GM12878 (cell line): Measurements from ENCODE around the gene C1orf74. TPM values are rescaled to one million over a fixed set of nuclear protein-coding genes. Genes with fewer than 3 reads are reported as not detected.

Experiments used
- ATAC-seq: fragments of 200-7000 bp; cut with Tn5 transposase; 3 replicates; pipeline ENCODE4 v1.9.1; 2020; ENCODE audit warnings: mild to moderate bottlenecking, moderate library complexity
- BruUV-seq: library from RNA; stranded (reverse); fragments of 400-500 nt; replicated peaks from 2 replicates; lab custom pipeline; 2021; lab: Mats Ljungman, UMichigan
- CTCF ChIA-PET: fragments of 300-600 bp; sonication (Branson Sonifier 250); formaldehyde crosslinking; extraction: SDS; loops from one replicate; lab custom pipeline; 2021; ENCODE audit warnings: inconsistent platforms; lab: Yijun Ruan, JAX
- POLR2A ChIA-PET: fragments of 350-600 bp; formaldehyde crosslinking; extraction: SDS; loops from one replicate; lab custom pipeline; 2021; ENCODE audit warnings: inconsistent platforms; lab: Charles Lee
- RAD21 ChIA-PET: fragments of 300-600 bp; sonication (Branson Sonifier 250); formaldehyde crosslinking; loops from one replicate; lab custom pipeline; 2023; ENCODE audit warnings: antibody characterized with exemption; ENCODE audit not compliant: unreplicated experiment; lab: Charles Lee
- SMC1A ChIA-PET: fragments of 300-600 bp; sonication (Branson Sonifier 250); formaldehyde crosslinking; loops from one replicate; lab custom pipeline; 2023; ENCODE audit not compliant: unreplicated experiment, uncharacterized antibody; lab: Charles Lee
- DNase-seq: peaks from one replicate; pipeline ENCODE4 v3.0.0-alpha.2; 2011; ENCODE audit warnings: low read depth, low spot score
- FAIRE-seq: peaks from 3 replicates; lab custom pipeline; 2011; peaks lifted over from hg19 to GRCh38; lab: Jason Lieb, UNC
- H2AFZ ChIP-seq: 2 replicates; pipeline ENCODE4 v1.6.0; 2011; ENCODE audit warnings: low read depth, low read length, control low read depth; ENCODE audit not compliant: control insufficient read depth
- H3K27ac ChIP-seq: 2 replicates; pipeline ENCODE4 v1.5.1; 2011; ENCODE audit warnings: control low read depth; ENCODE audit not compliant: control insufficient read depth, insufficient read depth
- H3K27me3 ChIP-seq, 2 experiments: replicated peaks in 1 of 2; 2 replicates each; pipeline versions ENCODE4 v1.6.0 to v1.6.1; 2011; ENCODE audit warnings: low read length in 1 of 2; ENCODE audit not compliant: control insufficient read depth in 2 of 2, insufficient read depth in 2 of 2
- H3K36me3 ChIP-seq, 2 experiments: 2 replicates each; pipeline ENCODE4 v1.5.1; 2011; ENCODE audit warnings: low read length in 1 of 2; ENCODE audit not compliant: control insufficient read depth in 2 of 2, insufficient read depth in 2 of 2
- H3K4me1 ChIP-seq: 2 replicates; pipeline ENCODE4 v1.6.1; 2011; ENCODE audit warnings: mild to moderate bottlenecking, low read length, moderate library complexity, mixed read lengths; ENCODE audit not compliant: control insufficient read depth, insufficient read depth
- H3K4me2 ChIP-seq: 2 replicates; pipeline ENCODE4 v1.6.0; 2011; ENCODE audit warnings: control low read depth; ENCODE audit not compliant: control insufficient read depth, insufficient read depth
- H3K4me3 ChIP-seq: fragments of 200-600 bp; sonication (generic); 2 replicates; pipeline ENCODE4 v1.5.1; 2016
- H3K79me2 ChIP-seq: 2 replicates; pipeline ENCODE4 v1.6.0; 2011; ENCODE audit warnings: low read length; ENCODE audit not compliant: control insufficient read depth, insufficient read depth
- H3K9ac ChIP-seq: 2 replicates; pipeline ENCODE4 v1.8.0; 2011; ENCODE audit warnings: low read length, control low read depth, mixed read lengths; ENCODE audit not compliant: control insufficient read depth, insufficient read depth
- H3K9me3 ChIP-seq: replicated peaks from 3 replicates; pipeline ENCODE4 v1.5.1; 2011; ENCODE audit warnings: mild to moderate bottlenecking, low read length; ENCODE audit not compliant: control insufficient read depth, insufficient read depth
- H4K20me1 ChIP-seq: 2 replicates; pipeline ENCODE4 v1.6.0; 2011; ENCODE audit not compliant: control insufficient read depth, insufficient read depth
- EP300 ChIP-seq, 2 experiments: fragments of 150-350 bp in 1 of 2; IDR thresholded peaks; 2 replicates each; pipeline ENCODE4 v1.6.1; 2011 to 2012; ENCODE audit warnings: low read depth in 2 of 2, low read length in 2 of 2, borderline replicate concordance in 1 of 2, improper control_type of control experiment in 1 of 2, inconsistent platforms in 1 of 2; ENCODE audit not compliant: control insufficient read depth in 1 of 2
- HDGF ChIP-seq: fragments of 450-650 bp; IDR thresholded peaks from 2 replicates; pipeline ENCODE4 v1.6.1; 2016; ENCODE audit warnings: antibody characterized with exemption
- IKZF1 ChIP-seq: fragments of 450-650 bp; conservative IDR thresholded peaks from 2 replicates; pipeline ENCODE4 v1.6.1; 2017; ENCODE audit warnings: antibody characterized with exemption, mild to moderate bottlenecking
- JUNB ChIP-seq: IDR thresholded peaks from 2 replicates; pipeline ENCODE4 v1.6.1; 2016; ENCODE audit warnings: antibody characterized with exemption, mild to moderate bottlenecking
- SUZ12 ChIP-seq: fragments of 200-600 bp; sonication (generic); IDR thresholded peaks from one replicate; pipeline ENCODE4 v1.6.1; 2018; ENCODE audit warnings: antibody characterized with exemption, mild to moderate bottlenecking; ENCODE audit not compliant: unreplicated experiment
- WGBS: methylation state at CpG from one replicate; pipeline ENCODE4 v1.1.6; 2016; ENCODE audit warnings: low lambda C conversion rate; ENCODE audit not compliant: insufficient replicate concordance, insufficient coverage; ENCODE audit errors: missing lambda C conversion rate; 5-methylcytosine and 5-hydroxymethylcytosine counted together
- in situ Hi-C: fragments of 300-500 bp; cut with MboI; formaldehyde crosslinking; loops from 9 replicates; pipeline ENCODE4 v1.14.3; 2018; ENCODE audit warnings: mixed read lengths
- intact Hi-C: fragments of 100-400 bp; cut with micrococcal nuclease; formaldehyde crosslinking; loops from one replicate; pipeline ENCODE4 v1.14.2; 2022; ENCODE audit not compliant: unreplicated experiment
- polyA plus RNA-seq, 11 experiments: library from polyadenylated mRNA; depleted of rRNA in 4 of 11; unstranded in 6 of 11; stranded (reverse) in 5 of 11; fragments of >200 nt; fragmentation: Nextera tagmentation in 4 of 11; fragmentation: Illumina TruSeq in 1 of 11; extraction: Ambion mirVana in 4 of 11; extraction: Trizol in 1 of 11; gene quantifications; 1 replicate in 1 of 11; 2 replicates in 10 of 11; pipeline versions ENCODE4 v1.2.1 to v1.2.3, GENCODE V29; 2011 to 2016; ENCODE audit warnings: inconsistent platforms in 2 of 11, missing spikeins in 2 of 11, low read depth in 1 of 11
- total RNA-seq, 4 experiments: library from RNA; depleted of rRNA in 3 of 4; stranded (reverse); fragments of >200 nt in 3 of 4; fragmentation: Illumina TruSeq in 1 of 4; extraction: Trizol in 1 of 4; gene quantifications; 2 replicates each; pipeline versions ENCODE4 v1.2.1 to v1.2.3, GENCODE V29; 2013 to 2021
- TF ChIP-seq, protein P1 (sequence below): IDR thresholded peaks from 2 replicates; pipeline ENCODE4 v1.6.1; 2011; ENCODE audit warnings: borderline replicate concordance, low read depth, mild to moderate bottlenecking, moderate library complexity, low read length; ENCODE audit not compliant: insufficient read depth, poor library complexity, severe bottlenecking
- TF ChIP-seq, protein P2 (sequence below): IDR thresholded peaks from 2 replicates; pipeline ENCODE4 v1.6.1; 2011; ENCODE audit warnings: mild to moderate bottlenecking, low read depth, low read length, moderate library complexity; ENCODE audit not compliant: insufficient replicate concordance
- TF ChIP-seq, protein P3 (sequence below): fragments of 450-650 bp; IDR thresholded peaks from 2 replicates; pipeline ENCODE4 v1.6.1; 2017; ENCODE audit warnings: mild to moderate bottlenecking
- TF ChIP-seq, protein P4 (sequence below): fragments of 450-650 bp; IDR thresholded peaks from 2 replicates; pipeline ENCODE4 v1.6.1; 2017; ENCODE audit warnings: mild to moderate bottlenecking, low read depth, inconsistent platforms; ENCODE audit not compliant: poor library complexity, severe bottlenecking
- TF ChIP-seq, protein P5 (sequence below): IDR thresholded peaks from 2 replicates; pipeline ENCODE4 v1.6.1; 2012; ENCODE audit warnings: low read depth, low read length, improper control_type of control experiment

The C1orf74 gene
- total and polyA plus RNA-seq, 10 of the 15 experiments (the other 5 are each of a cell fraction or from before 2014, with no cell fraction given), result 3.1 to 5.5 (median 3.6) TPM

DNA sequence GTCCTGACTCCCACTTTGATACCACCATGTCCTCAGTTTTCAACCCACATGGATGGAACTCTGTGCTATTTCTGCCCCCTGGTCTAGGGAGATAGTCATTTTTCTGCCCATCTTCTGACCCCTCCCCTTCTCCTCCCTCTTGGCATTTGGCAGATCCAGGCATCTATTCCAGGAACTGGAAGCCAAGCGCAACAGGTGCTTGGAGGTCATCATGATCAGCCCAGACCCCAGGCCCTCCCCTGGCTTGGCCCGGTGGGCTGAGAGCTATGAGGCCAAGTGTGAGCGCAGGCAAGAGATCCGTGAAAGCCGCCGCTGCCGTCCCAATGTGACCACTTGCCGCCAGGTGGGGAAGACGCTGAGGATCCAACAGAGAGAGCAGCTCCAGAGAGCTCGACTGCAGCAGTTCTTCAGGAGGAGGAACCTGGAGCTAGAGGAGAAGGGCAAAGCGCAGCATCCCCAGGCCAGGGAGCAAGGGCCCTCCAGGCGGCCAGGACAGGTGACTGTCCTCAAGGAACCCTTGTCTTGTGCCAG lies 24.5 kb downstream of the C1orf74 start (continued):
- TF ChIP-seq HDGF (no peak), JUNB (no peak), SUZ12 (no peak), EP300 (IDR thresholded peaks at IDR 0.05; ENCODE audit: borderline replicate concordance in 1 of 2, control insufficient read depth in 1 of 2, low read depth in 2 of 2, low read length in 2 of 2) (no peak)
- TF ChIP-seq, protein P1, sequence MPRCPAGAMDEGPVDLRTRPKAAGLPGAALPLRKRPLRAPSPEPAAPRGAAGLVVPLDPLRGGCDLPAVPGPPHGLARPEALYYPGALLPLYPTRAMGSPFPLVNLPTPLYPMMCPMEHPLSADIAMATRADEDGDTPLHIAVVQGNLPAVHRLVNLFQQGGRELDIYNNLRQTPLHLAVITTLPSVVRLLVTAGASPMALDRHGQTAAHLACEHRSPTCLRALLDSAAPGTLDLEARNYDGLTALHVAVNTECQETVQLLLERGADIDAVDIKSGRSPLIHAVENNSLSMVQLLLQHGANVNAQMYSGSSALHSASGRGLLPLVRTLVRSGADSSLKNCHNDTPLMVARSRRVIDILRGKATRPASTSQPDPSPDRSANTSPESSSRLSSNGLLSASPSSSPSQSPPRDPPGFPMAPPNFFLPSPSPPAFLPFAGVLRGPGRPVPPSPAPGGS, result no peak
- TF ChIP-seq, protein P2, sequence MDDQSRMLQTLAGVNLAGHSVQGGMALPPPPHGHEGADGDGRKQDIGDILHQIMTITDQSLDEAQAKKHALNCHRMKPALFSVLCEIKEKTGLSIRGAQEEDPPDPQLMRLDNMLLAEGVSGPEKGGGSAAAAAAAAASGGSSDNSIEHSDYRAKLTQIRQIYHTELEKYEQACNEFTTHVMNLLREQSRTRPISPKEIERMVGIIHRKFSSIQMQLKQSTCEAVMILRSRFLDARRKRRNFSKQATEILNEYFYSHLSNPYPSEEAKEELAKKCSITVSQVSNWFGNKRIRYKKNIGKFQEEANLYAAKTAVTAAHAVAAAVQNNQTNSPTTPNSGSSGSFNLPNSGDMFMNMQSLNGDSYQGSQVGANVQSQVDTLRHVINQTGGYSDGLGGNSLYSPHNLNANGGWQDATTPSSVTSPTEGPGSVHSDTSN, result no peak

DNA sequence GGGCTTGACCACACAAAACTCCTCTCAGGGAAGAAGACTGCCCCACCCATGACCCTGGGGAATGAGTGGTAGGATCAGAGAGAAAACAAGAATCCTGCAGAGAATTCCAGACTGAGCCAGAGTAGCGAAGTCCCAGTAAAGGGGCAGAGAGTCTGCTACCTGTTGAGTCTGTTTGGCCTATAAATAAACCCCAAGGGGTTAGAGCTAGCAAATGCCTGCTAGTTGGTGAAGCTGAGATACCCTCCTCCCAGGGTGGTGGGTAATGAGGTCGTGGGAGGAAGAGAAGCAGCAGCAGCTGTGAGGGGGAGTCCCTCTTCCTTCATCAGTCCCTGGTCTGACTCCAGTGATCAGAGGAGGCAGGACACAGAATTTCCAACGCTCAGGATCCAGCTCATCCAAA lies 26.0 kb downstream of the C1orf74 start:
- no peak overlapping the region for H3K27ac ChIP-seq
- no peaks in the 10 kb centered on the region for H3K27me3 ChIP-seq
- ChIA-PET SMC1A (interaction anchor here (1.0 to 13.9 kb wide), 5 partner anchors 9 to 28 kb away, joined by 3 to 282 read pairs (median 13); partner anchors contain the start of gene C1orf74), CTCF (interaction anchor here (1.4 to 8.8 kb wide), 5 partner anchors 10 to 69 kb away, joined by 4 to 117 read pairs (median 13); partner anchors contain the start of gene UTP25), POLR2A (interaction anchor here (1.0 to 9.1 kb wide), 3 partner anchors 9 to 25 kb away, joined by 3 to 107 read pairs (median 4); no protein-coding TSS in a partner anchor), RAD21 (interaction anchor here (1.5 to 12.6 kb wide), 2 partner anchors 9 to 65 kb away, joined by 3 to 188 read pairs; no protein-coding TSS in a partner anchor)
- in situ Hi-C loops, result no loop called here
- H4K20me1 ChIP-seq, result no peaks in the 10 kb centered on the region
- H2AFZ ChIP-seq, result no peak overlapping the region
- H3K4me2 ChIP-seq, result peak overlapping the region; percentile 97
- H3K4me1 ChIP-seq, result peaks cover 33% of the 10 kb centered on the region
- no peak overlapping the region for H3K9ac ChIP-seq
- ATAC-seq (no peak), DNase-seq (no peak), FAIRE-seq (no peak)
- peak overlapping the region; percentile 73; the same call in 1 of the 2 replicates for H3K4me3 ChIP-seq
- TF ChIP-seq, protein P3, sequence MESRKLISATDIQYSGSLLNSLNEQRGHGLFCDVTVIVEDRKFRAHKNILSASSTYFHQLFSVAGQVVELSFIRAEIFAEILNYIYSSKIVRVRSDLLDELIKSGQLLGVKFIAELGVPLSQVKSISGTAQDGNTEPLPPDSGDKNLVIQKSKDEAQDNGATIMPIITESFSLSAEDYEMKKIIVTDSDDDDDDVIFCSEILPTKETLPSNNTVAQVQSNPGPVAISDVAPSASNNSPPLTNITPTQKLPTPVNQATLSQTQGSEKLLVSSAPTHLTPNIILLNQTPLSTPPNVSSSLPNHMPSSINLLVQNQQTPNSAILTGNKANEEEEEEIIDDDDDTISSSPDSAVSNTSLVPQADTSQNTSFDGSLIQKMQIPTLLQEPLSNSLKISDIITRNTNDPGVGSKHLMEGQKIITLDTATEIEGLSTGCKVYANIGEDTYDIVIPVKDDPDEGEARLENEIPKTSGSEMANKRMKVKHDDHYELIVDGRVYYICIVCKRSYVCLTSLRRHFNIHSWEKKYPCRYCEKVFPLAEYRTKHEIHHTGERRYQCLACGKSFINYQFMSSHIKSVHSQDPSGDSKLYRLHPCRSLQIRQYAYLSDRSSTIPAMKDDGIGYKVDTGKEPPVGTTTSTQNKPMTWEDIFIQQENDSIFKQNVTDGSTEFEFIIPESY, result no peak
- TF ChIP-seq, protein P4, sequence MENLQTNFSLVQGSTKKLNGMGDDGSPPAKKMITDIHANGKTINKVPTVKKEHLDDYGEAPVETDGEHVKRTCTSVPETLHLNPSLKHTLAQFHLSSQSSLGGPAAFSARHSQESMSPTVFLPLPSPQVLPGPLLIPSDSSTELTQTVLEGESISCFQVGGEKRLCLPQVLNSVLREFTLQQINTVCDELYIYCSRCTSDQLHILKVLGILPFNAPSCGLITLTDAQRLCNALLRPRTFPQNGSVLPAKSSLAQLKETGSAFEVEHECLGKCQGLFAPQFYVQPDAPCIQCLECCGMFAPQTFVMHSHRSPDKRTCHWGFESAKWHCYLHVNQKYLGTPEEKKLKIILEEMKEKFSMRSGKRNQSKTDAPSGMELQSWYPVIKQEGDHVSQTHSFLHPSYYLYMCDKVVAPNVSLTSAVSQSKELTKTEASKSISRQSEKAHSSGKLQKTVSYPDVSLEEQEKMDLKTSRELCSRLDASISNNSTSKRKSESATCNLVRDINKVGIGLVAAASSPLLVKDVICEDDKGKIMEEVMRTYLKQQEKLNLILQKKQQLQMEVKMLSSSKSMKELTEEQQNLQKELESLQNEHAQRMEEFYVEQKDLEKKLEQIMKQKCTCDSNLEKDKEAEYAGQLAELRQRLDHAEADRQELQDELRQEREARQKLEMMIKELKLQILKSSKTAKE, result no peak
- TF ChIP-seq JUNB (no peak), IKZF1 (0 out of 2 replicates have a peak, but pooled peaks have one; percentile 21)
- TF ChIP-seq, protein P5, sequence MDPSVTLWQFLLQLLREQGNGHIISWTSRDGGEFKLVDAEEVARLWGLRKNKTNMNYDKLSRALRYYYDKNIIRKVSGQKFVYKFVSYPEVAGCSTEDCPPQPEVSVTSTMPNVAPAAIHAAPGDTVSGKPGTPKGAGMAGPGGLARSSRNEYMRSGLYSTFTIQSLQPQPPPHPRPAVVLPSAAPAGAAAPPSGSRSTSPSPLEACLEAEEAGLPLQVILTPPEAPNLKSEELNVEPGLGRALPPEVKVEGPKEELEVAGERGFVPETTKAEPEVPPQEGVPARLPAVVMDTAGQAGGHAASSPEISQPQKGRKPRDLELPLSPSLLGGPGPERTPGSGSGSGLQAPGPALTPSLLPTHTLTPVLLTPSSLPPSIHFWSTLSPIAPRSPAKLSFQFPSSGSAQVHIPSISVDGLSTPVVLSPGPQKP, result no peak
- H3K79me2 ChIP-seq, result peaks cover 25% of the 10 kb centered on the region
- WGBS, result 43% methylated on average over 3 of the region's 3 CpGs
- intact Hi-C loops, result loop anchor here (10.0 kb wide), 1 partner anchor 576 kb away; no protein-coding TSS in a partner anchor
- BruUV-seq, result no TSS peak
- H3K9me3 ChIP-seq, result no peaks in the 10 kb centered on the region
- peaks cover 12 to 15% of the 10 kb centered on the region in 2 experiments; a peak in 3 of 4 replicates for H3K36me3 ChIP-seq
